Thyroid gland (tissue), 4 donors: ENCODE results near the gene TGFBR1.

Experiments
- CTCF ChIP-seq, 6 experiments: fragments of 200-600 bp in 3 of 6; fragments of 450-650 bp in 3 of 6; sonication (generic) in 3 of 6; IDR thresholded peaks; one replicate each; pipeline ENCODE4 v1.5.1; 2016 to 2019; ENCODE audit warnings: antibody characterized with exemption in 6 of 6, mild to moderate bottlenecking in 2 of 6, inconsistent platforms in 1 of 6, moderate library complexity in 1 of 6
- POLR2A ChIP-seq, 2 donors: fragments of 450-650 bp; IDR thresholded peaks; one replicate each; pipeline ENCODE4 v1.6.1; 2017; ENCODE audit warnings: antibody characterized with exemption in 2 of 2, mild to moderate bottlenecking in 2 of 2, moderate library complexity in 1 of 2

GRCh38 chr9:99162759-99163364 is 57.9 kb downstream of the TGFBR1 start:
- TF ChIP-seq CTCF (IDR thresholded peaks at IDR 0.05) (peak in 4 of 6 experiments; percentile 29 to 69 (median 64)), POLR2A (IDR thresholded peaks at IDR 0.05) (no peak)
